HG03175 (cell line): Measurements from ENCODE around the gene KCNK5.

ENCODE experiments used
- ATAC-seq: cut with Tn5 transposase; IDR thresholded peaks from one replicate; pipeline ENCODE4 v1.9.1; 2021; ENCODE audit warnings: mild to moderate bottlenecking, moderate library complexity; ENCODE audit not compliant: unreplicated experiment

KCNK5 gene

DNA sequence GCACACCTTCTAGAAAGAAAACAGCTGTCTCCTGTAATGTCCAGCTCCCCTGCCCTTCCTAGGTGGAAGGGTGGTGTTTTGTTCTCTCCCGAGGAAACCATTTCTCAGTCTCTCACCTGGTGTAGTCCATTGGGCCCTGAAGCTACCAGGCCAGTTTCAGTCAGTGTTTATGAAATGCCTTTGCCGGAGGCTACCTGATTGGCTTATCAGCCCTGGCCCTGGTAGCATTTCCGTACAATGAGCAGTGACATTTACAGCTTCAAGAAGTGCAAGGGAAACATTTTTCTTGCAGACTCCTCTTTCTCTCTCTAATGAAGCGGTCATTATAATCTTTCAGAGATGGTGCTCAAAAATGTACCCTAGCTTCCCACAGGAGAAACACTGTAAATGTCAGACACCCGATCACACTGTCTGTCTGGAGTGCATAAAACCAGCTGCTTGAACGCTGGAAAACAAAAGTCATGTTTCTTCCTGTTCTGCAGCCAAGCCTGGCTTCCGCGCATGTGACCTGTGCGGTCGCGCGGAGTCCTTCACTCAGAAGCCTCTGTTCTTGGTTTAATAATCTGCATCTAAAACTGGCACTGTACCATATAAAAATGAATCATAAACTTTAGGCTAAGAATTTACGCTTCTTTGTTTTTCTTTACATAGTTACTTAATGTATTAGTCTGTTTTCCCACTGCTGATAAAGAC is 85.9 kb downstream of the KCNK5 start:
- no peak for ATAC-seq

- no peak for ATAC-seq
Observed at GRCh38 chr6:39140556-39141167, 88.6 kb downstream of the KCNK5 start.
